ENCODE measurements around the gene CAPZA1. TPM values are rescaled to one million over a fixed set of nuclear protein-coding genes. Genes with fewer than 3 reads are reported as not detected.

The CAPZA1 gene
- total RNA-seq, 4 donors from 2014 or later, result 116 to 181 (median 179) TPM

DNA sequence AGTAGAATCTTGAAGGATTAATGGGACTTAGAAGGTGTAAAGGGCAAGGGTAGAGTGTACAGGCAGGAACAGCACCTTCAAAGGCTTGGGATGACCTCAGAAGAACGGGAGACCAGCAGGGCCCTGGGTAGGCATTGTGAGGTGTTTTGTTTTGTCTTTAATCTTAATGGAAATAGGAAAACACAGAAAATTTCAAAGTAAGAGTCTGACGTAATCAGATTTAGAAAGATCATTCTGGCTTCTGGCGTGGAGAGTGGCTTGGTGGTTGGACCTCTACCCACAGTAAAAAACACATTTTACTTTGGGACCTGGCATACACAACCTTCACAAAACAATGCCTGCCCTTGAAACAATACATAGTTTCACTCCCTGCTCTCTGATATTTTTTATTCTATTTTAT is 59.0 kb downstream of the CAPZA1 start:
- TF ChIP-seq, protein P1, sequence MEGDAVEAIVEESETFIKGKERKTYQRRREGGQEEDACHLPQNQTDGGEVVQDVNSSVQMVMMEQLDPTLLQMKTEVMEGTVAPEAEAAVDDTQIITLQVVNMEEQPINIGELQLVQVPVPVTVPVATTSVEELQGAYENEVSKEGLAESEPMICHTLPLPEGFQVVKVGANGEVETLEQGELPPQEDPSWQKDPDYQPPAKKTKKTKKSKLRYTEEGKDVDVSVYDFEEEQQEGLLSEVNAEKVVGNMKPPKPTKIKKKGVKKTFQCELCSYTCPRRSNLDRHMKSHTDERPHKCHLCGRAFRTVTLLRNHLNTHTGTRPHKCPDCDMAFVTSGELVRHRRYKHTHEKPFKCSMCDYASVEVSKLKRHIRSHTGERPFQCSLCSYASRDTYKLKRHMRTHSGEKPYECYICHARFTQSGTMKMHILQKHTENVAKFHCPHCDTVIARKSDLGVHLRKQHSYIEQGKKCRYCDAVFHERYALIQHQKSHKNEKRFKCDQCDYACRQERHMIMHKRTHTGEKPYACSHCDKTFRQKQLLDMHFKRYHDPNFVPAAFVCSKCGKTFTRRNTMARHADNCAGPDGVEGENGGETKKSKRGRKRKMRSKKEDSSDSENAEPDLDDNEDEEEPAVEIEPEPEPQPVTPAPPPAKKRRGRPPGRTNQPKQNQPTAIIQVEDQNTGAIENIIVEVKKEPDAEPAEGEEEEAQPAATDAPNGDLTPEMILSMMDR (IDR thresholded peaks at IDR 0.05), result no peak
- no peak for TF ChIP-seq POLR2A (IDR thresholded peaks at IDR 0.05)
- H3K4me1 ChIP-seq, result peaks cover 0 to 14% (median 1%) of the 10 kb centered on the region in 4 donors
- no peak for DNase-seq
- H3K4me3 ChIP-seq, result no peak overlapping the region
- H3K27ac ChIP-seq, result no peak overlapping the region
- no peaks in the 10 kb centered on the region for H3K36me3 ChIP-seq
- no peaks in the 10 kb centered on the region for H3K27me3 ChIP-seq
- H3K9me3 ChIP-seq, result no peaks in the 10 kb centered on the region

DNA sequence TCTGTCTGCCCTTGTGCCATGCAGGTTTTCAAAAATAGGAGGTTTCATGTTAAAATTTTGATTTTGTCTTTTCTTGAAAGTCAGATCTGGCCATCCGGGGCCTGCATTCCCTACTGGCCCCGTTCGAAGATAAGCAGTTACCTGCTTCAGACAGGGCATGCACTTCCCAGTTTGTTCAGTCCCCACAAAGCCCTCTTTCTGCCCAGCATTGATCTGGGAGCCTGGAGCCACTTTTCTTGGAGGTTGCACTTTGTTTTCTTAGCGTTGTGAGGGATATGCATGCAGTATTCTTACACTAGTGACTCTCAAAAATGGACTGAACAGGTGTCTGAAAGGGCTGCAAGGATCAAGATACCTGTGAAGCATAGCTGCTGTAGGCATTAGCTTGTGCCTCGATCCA is 66.3 kb downstream of the CAPZA1 start:
- no peaks in the 10 kb centered on the region for H3K27me3 ChIP-seq
- H3K9me3 ChIP-seq, result no peaks in the 10 kb centered on the region
- no peak overlapping the region for H3K4me3 ChIP-seq
- no peak for DNase-seq
- TF ChIP-seq, protein P1 (IDR thresholded peaks at IDR 0.05), result no peak
- TF ChIP-seq POLR2A (IDR thresholded peaks at IDR 0.05), result no peak
- no peaks in the 10 kb centered on the region for H3K4me1 ChIP-seq
- H3K36me3 ChIP-seq, result peaks cover 0 to 18% (median 0%) of the 10 kb centered on the region in 3 donors
- H3K27ac ChIP-seq, result no peak overlapping the region

DNA sequence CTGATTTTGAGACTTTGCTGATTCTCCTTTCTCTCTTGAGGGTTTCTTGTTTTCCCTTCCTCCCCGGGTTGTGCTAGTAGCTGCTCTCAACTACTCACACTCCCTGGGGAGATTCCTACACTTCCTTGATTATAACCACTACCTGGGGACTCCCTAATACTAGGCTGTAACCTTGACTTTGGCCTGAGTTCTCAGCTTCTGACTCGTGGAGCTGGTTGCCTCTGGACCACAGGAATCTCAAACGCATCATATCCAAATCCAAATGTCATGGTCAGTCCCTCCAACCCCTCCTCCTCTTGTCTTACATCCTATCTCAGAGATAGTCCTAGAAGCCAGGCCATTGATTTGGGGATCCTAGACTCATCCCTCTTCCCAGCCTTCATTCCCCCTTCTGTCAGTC is 66.8 kb downstream of the CAPZA1 start:
- H3K27ac ChIP-seq, result no peak overlapping the region
- H3K27me3 ChIP-seq, result no peaks in the 10 kb centered on the region
- no peaks in the 10 kb centered on the region for H3K9me3 ChIP-seq
- H3K36me3 ChIP-seq, result peaks cover 0 to 23% (median 0%) of the 10 kb centered on the region in 3 donors
- no peak overlapping the region for H3K4me3 ChIP-seq
- H3K4me1 ChIP-seq, result no peaks in the 10 kb centered on the region
- DNase-seq, result no peak
- TF ChIP-seq POLR2A (IDR thresholded peaks at IDR 0.05), result no peak
- TF ChIP-seq, protein P1 (IDR thresholded peaks at IDR 0.05), result no peak

DNA sequence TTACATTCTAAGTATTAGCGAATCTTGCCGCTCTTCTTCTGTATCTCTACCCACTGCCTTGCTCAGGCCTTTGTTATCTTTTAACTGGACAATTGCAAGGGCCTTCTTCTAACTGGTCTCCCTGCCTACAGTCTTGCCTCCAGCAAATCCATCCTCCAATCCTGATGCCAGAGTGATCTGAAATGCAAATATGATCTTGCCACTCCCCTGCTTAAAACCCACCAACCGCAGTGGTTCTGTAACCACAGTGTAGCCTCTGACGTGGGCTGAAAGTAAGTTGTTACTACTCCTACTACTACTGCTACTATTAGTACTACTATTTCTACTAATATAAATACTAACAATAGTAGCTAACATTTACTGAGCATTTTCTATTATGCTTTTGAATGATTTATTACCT is 67.2 kb downstream of the CAPZA1 start:
- peaks cover 0 to 27% (median 0%) of the 10 kb centered on the region in 3 donors for H3K36me3 ChIP-seq
- DNase-seq, result no peak
- no peak overlapping the region for H3K27ac ChIP-seq
- TF ChIP-seq, protein P1 (IDR thresholded peaks at IDR 0.05), result no peak
- TF ChIP-seq POLR2A (IDR thresholded peaks at IDR 0.05), result no peak
- no peaks in the 10 kb centered on the region for H3K4me1 ChIP-seq
- no peaks in the 10 kb centered on the region for H3K9me3 ChIP-seq
- H3K27me3 ChIP-seq, result no peaks in the 10 kb centered on the region
- no peak overlapping the region for H3K4me3 ChIP-seq

DNA sequence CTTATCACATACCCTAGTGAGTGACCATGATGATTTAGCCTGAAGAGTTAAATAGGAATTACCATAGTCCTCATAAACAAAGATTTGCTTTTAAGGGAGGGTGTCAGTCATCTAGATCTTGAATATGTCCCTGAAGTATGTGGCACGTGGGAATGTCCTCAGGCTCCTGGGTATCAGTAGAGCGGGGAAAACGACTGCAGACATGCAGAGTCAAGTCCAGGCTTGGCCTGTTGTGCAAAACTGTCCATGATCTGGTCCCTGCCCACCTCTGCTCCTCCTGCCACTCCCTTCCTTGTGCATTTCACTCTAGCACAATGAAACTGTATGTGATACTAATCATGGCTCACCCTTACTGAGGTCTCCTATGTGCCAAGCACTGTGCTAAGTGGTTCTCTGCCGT is 67.7 kb downstream of the CAPZA1 start:
- TF ChIP-seq, protein P1 (IDR thresholded peaks at IDR 0.05), result no peak
- no peak for TF ChIP-seq POLR2A (IDR thresholded peaks at IDR 0.05)
- H3K4me1 ChIP-seq, result no peaks in the 10 kb centered on the region
- H3K27ac ChIP-seq, result no peak overlapping the region
- DNase-seq, result peak in 1 of 3 donors; percentile 13
- no peak overlapping the region for H3K4me3 ChIP-seq
- no peaks in the 10 kb centered on the region for H3K9me3 ChIP-seq
- peaks cover 0 to 33% (median 0%) of the 10 kb centered on the region in 3 donors for H3K36me3 ChIP-seq
- H3K27me3 ChIP-seq, result no peaks in the 10 kb centered on the region

Measured in Peyer's patch (tissue), 4 donors.